Right lung (tissue), 5 donors: ENCODE results near the gene CACFD1. TPM values are rescaled to one million over a fixed set of nuclear protein-coding genes. Genes with fewer than 3 reads are reported as not detected.

ENCODE experiments used
- DNase-seq, 2 donors: peaks; one replicate each; pipeline ENCODE4 v3.0.0-alpha.2; 2013
- polyA plus RNA-seq, 5 donors: library from polyadenylated mRNA; unstranded; fragments of 120-200 nt; gene quantifications; one replicate each; pipeline versions ENCODE4 v1.2.1 to v1.2.3, GENCODE V29; 2013; ENCODE audit warnings: inconsistent platforms in 1 of 5, low replicate concordance in 1 of 5; ENCODE audit not compliant: insufficient read length in 5 of 5, insufficient read depth in 1 of 5

CACFD1 gene
- polyA plus RNA-seq, 5 donors = 14.0 to 35.6 (median 22.3) TPM

GRCh38 chr9:133463234-133463863 is 3.6 kb downstream of the CACFD1 start:
- no peak for DNase-seq

DNA sequence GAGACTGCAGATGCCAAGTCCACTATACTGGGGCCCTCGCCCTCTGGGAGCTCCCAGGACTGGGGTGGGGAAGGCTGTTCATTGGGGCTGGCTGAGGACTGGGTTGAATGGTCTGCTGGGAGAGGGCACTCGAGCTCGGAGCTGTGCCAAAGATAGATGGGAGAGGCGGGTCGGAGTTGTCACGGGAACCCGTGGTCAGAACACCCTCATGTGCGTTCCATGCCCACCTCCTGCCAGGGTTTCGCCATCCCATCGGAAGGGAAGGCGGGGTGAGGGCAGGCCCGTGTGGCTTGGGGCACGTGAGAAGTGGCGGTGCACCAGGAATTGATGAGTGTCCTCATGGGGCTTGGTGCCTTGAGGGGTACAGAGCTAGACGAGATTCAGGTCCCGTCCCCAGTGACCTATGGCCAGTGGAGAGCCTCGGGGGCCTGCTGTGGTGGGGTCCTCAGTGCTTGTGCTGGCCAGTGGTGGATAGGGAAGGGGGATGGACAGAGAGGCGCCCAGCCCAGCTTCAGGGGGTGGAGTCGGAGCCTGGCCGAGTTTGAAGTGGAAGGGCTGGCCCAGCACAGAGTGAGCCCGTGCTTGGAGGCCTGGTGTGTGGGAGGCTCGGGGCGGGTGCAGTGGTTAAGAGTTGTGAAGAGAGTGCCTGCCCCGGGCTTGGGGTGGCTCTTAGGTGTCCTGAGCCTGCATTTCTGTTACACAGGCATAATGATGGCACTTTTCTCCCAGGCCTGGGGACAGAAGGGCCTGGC is 4.3 kb downstream of the CACFD1 start:
- DNase-seq = no peak

DNA sequence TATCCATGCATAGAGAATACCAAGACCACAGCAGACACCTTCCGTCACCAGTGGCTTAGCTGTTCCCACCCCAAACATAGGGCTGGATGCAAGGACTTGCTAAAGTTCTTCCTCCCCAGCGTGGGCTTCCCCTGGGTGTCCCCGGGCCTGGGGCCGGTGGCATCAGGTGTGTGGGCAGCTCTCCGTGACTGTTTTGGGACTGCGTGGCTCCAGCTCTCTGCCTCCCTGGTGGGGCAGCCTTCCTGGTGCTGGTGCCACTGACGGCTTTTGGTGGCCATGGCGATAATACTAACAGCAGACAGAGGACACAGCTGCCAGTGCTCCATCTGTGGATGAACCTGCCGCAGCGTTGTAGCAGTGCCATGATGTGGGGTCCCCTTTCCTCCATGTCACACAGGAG is 4.9 kb downstream of the CACFD1 start:
- no peak for DNase-seq

DNA sequence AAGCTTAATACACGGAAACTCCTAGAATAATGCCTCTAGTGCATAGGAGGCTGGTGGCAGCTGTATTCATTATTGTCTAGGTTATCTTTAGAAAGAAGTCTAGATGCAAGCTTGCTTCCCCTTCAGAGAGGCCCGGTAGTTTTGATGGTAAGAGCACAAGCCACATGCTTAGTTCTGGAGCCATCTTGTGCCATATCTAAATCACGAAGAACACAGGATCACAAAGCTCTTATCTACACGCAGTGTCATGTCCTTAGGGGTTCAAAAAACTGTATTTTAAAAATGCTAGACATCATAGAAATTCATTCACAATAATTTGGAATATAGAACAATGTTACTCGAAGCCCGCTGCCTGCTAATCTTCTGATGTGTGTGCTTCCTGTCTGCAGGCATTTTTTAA is 6.2 kb downstream of the CACFD1 start:
- DNase-seq = no peak

DNA sequence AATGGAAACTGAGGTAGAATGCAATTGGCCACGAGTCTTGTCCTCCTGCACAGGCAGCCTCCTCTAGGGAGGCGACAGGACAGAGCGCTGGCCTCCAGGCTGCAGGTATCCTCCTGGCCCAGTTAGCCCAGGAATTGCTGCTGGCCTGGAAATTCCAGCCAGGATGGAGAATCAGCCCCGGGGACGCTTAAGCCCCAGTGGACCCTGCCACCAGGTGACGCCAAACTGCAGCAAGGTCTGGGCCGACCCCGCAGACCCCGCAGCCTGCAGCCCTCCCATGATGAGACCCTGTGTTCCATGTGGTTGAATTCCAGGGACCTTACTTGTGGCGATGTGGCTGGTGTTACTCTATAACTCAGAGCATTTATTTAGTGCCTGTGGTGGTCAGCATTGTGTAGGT is 7.3 kb downstream of the CACFD1 start:
- DNase-seq = no peak

DNA sequence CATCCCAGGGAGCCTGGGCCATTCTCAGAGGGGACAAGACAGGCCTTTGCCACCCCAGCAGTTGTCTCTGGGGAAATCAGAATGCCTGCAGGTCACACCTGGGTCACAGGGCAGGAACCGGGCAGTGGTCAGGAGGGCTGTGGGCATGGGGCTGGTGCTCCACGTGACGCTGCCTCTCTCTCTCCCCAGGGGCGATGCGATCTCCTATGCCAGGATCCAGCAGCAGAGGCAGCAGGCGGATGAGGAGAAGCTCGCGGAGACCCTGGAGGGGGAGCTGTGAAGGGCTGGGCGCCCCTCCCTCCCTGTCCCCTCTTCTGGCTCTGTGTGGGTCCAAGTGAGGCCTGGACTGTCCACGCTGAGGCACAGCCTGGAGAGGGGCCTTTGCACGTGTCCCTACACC is 8.6 kb downstream of the CACFD1 start:
- DNase-seq = no peak

GRCh38 chr9:133468777-133469421 is 9.1 kb downstream of the CACFD1 start:
- no peak for DNase-seq

GRCh38 chr9:133470427-133470924 is 10.7 kb downstream of the CACFD1 start:
- no peak for DNase-seq

DNA sequence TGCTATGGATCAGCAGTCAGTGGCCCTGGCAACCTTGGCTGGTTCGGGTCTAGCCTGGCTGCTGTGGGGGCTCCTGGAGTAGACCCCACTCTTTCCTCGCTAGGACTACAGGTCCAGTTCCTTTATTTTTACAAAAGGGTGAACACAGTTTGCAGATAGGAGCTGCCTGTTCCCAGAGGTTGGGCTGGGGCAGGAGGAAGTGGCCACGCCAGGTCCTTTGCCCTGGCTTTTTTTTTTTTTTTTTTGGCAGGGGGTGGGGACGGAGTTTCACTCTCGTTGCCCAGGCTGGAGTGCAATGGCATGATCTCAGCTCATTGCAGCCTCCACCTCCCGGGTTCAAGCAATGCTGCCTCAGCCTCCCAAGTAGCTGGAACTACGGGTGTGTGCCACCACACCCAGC is 11.2 kb downstream of the CACFD1 start:
- no peak for DNase-seq

DNA sequence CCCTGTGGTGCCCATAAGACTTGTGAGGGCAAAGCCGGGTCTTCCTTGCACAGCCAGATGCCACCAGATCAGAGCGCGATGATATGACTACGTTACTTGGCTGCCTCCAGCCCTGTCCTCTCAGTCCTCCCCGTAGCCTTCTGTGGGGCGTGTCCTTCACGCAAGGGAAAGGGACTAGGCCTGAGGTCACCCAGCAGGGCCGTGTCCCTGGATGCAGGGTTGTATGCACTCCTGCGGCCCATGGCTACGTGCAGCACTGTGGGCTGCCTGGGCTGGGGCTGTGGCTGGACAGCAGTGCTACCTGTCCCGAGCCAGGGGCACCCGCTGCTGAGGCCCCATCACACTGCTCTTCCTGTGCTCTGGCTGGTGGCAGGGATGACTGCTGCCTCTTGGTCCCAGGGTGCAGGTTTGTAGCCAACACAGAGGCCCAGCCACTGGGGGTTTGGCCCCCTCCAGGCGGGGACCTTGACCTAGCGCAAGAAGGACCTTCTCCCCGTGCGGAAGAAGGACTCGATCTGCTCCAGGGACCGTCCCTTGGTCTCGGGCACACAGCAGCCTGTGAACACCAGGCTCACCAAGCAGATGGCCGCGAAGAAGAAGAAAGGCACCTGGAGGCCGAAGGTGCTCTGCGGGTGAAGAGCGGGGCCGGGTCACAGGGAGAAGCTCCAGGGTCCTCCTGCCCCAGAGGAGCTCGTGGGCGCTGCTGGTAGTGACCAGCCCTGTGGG is 11.9 kb downstream of the CACFD1 start:
- no peak for DNase-seq

DNA sequence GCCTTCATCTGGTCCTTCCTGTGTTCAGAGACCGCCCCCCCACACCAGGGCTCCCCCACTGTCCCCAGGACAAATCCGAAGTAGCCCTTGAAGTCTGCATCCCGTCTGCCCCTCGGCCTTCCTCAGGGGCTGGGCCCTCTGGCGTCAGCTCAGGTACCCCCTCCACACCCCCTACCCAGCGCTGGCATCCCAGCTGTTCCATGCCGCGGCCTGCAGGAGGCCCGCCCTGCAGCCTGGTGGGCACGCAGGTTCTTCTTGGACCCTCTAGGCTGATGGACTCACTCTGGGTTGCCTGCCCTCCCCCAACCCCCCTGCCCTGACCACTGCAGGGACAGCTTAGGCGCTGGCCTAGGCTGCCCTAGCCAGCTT is 12.5 kb downstream of the CACFD1 start:
- no peak for DNase-seq

- no peak for DNase-seq
Measured at GRCh38 chr9:133472753-133473378, 13.1 kb downstream of the CACFD1 start.

DNA sequence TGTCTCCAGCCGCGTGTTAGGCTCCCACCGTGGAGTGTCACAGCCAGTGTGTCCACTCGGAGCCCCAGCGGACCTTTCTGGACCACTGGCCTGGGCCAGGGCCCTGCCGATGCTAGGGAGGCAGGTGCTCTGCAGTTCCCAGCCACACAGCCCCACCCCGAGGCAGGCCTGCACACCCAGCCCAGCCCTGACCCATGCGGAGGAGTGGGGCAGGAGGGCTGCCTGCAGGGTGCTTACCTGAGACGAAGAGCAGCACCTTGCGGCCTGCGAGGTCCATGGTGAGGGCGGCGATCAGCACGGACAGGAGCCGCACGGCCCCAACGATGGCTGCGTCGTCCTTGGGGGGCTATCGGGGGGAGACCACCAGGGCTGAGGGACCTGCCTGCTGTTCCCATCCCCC is 14.0 kb downstream of the CACFD1 start:
- no peak for DNase-seq

GRCh38 chr9:133474215-133474614 is 14.4 kb downstream of the CACFD1 start:
- DNase-seq = no peak

- no peak for DNase-seq
Measured at GRCh38 chr9:133474853-133475252, 15.1 kb downstream of the CACFD1 start.

DNA sequence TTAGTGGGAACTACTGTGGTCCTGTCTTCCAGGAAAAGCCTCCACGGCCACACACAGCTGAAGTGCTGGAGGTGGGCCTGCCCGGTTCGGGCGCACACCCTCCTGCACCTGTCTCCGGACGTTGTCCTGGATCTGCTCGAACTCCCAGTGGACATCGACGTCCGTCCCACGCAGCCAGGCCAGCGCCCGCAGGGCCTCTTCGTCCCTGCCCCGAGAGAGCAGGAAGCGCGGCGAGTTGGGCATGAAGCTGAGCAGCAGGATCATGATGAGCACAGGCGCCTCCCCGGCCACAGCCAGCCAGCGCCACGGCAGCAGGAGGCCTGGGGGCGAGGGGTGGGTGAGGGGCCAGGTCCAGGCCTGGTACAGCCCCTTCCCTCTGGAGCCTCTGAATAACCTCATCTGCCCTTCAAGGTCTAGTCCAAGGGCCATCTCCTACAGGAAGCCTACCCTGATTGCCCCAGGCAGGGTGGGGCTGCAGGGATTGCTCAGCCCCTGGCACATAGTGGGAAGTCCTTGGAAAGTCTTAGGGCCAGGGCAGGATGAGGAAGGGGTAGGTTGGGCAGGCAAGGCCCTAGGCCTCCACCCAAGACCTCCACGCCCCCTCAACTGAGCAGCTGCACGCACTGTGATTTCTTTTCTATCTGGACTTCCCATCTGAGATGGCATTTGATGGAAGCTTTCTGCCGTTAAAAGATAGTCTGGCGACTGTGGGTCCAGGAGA is 15.7 kb downstream of the CACFD1 start:
- no peak for DNase-seq

DNA sequence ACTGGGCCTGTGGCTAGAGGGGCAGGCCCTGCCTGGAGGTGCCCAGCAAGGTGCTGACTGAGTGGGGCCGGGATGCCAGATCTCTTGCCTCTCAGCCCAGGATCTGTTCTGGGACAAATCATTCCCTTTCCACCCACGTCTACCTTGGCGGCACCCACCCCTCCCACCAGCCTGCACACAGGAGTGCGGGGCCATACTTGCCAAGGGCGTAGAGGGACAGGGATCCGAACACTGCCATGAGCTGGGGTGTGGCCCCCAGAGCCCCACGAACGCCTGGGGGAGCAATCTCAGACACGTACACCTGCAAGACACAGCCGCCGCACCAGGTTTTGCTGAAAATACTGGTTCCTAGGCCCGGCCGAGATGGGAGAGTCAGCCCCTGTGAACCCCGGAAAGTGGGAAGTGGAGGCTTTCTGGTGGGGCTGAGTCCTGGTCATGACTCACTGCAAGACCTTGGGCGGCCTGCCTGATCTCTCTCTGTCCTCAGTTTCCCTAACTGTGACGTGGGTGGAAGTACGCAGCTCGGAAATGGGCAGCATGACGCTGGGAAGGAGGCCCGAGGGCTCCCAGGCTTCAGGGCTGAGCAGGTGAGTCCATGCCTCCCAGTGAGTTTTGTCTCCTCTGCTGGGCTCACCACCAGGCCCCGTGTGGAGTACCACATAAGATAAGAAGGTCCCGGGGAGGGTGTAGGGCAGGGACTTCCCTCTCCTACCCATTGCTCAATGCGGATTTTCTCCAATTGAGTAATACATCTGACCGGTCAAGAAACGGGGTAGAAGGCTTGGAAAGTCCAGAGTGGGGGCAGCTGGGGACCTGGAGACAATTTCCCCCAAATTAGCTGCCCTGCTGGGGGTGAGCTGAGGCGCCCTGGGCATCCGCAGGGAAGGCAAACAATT is 16.5 kb downstream of the CACFD1 start:
- DNase-seq = no peak

DNA sequence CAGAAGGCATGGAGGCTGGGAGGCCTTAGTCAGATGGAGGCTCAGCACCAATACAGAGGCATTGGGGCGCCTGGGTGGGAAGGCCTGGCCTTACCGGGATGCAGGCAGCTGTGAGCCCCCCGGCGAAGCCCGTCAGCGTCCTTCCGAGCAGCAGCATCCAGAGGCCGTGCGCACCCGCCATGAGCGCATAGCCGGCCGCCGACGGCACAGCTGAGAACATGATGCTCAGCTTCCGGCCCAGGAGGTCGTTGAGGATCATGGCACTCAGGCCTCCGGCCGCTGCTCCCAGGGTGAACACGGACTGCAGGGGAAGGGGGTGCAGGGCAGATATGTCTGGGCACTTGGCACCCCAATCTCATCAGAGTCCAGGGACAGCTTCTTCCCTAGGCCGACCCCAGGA is 17.2 kb downstream of the CACFD1 start:
- no peak for DNase-seq

GRCh38 chr9:133477461-133477860 is 17.7 kb downstream of the CACFD1 start:
- no peak for DNase-seq
